T-cell (primary cell): ENCODE results near the gene KLHL7. TPM values are rescaled to one million over a fixed set of nuclear protein-coding genes. Genes with fewer than 3 reads are reported as not detected.
"Not testable (repeated sequence)": the region's sequence is repeated elsewhere in the genome, so short reads cannot be mapped to it uniquely, and the experiment has no call there.

Source experiments
- ATAC-seq, 4 experiments: fragments of 200-7000 bp in 3 of 4; fragments of 150-1000 bp in 1 of 4; cut with Tn5 transposase; replicated peaks in 1 of 4; 1 replicate in 3 of 4; 2 replicates in 1 of 4; pipeline ENCODE4 v1.10.0; 2021; ENCODE audit warnings: moderate library complexity in 3 of 4, mild to moderate bottlenecking in 2 of 4, moderate number of reproducible peaks in 1 of 4
- CTCF ChIA-PET, 2 donors: fragments of 300-600 bp; sonication (Branson Sonifier 250); formaldehyde crosslinking; loops; one replicate each; lab custom pipeline; 2022; ENCODE audit warnings: antibody characterized with exemption in 2 of 2; lab: Charles Lee
- POLR2A ChIA-PET, 2 donors: fragments of 300-600 bp; sonication (Branson Sonifier 250); formaldehyde crosslinking; loops; one replicate each; lab custom pipeline; 2022; ENCODE audit warnings: antibody characterized with exemption in 2 of 2; lab: Charles Lee
- DNase-seq, 35 experiments: peaks; one replicate each; pipeline versions ENCODE4 v3.0.0 to v3.0.0-alpha.2; 2013 to 2023
- H3K27ac ChIP-seq: one replicate; pipeline ENCODE4 v1.5.1; 2013; ENCODE audit warnings: low read length
- H3K27me3 ChIP-seq, 2 experiments: replicated peaks in 1 of 2; 1 replicate in 1 of 2; 2 replicates in 1 of 2; pipeline versions ENCODE4 v1.6.1 to v1.7.0; 2013; ENCODE audit warnings: low read length in 1 of 2, mixed read lengths in 1 of 2; ENCODE audit not compliant: control insufficient read depth in 2 of 2, insufficient read depth in 2 of 2; ENCODE audit errors: extremely low read depth in 1 of 2
- H3K36me3 ChIP-seq, 2 donors: 1 replicate in 1 of 2; 2 replicates in 1 of 2; pipeline versions ENCODE4 v1.6.1 to v1.7.0; 2013; ENCODE audit warnings: low read length in 1 of 2; ENCODE audit not compliant: control insufficient read depth in 2 of 2, insufficient read depth in 1 of 2; ENCODE audit errors: extremely low read depth in 1 of 2
- H3K4me1 ChIP-seq, 2 experiments: 1 replicate in 1 of 2; 2 replicates in 1 of 2; pipeline versions ENCODE4 v1.6.1 to v1.7.0; 2013; ENCODE audit warnings: low read length in 2 of 2, mixed read lengths in 1 of 2; ENCODE audit not compliant: insufficient read depth in 2 of 2, control insufficient read depth in 1 of 2; ENCODE audit errors: extremely low read depth in 1 of 2
- H3K4me3 ChIP-seq, 2 donors: 1 replicate in 1 of 2; 2 replicates in 1 of 2; pipeline versions ENCODE4 v1.5.1 to v1.7.0; 2013; ENCODE audit warnings: mild to moderate bottlenecking in 2 of 2, low read length in 1 of 2, moderate library complexity in 1 of 2; ENCODE audit not compliant: control insufficient read depth in 1 of 2; ENCODE audit errors: extremely low read depth in 1 of 2
- H3K9me3 ChIP-seq: 2 replicates; pipeline ENCODE4 v1.7.0; 2013
- H3K27ac Mint-ChIP-seq, 2 donors: one replicate each; pipeline ENCODE4 v1.8.0; 2020 to 2021; ENCODE audit warnings: mild to moderate bottlenecking in 2 of 2, mixed read lengths in 2 of 2
- H3K27me3 Mint-ChIP-seq, 2 donors: one replicate each; pipeline ENCODE4 v1.8.0; 2021 to 2022; ENCODE audit warnings: mixed read lengths in 2 of 2
- H3K36me3 Mint-ChIP-seq: one replicate; pipeline ENCODE4 v1.8.0; 2021; ENCODE audit warnings: mixed read lengths
- H3K4me1 Mint-ChIP-seq, 3 donors: one replicate each; pipeline ENCODE4 v1.8.0; 2020 to 2022; ENCODE audit warnings: mixed read lengths in 3 of 3, mild to moderate bottlenecking in 1 of 3
- H3K4me3 Mint-ChIP-seq, 3 donors: one replicate each; pipeline ENCODE4 v1.8.0; 2020 to 2022; ENCODE audit warnings: mild to moderate bottlenecking in 3 of 3, mixed read lengths in 3 of 3, moderate library complexity in 3 of 3
- H3K9me3 Mint-ChIP-seq, 3 donors: one replicate each; pipeline ENCODE4 v1.8.0; 2020 to 2022; ENCODE audit warnings: mixed read lengths in 3 of 3
- WGBS: methylation state at CpG from one replicate; pipeline ENCODE4 v1.1.5; 2013; ENCODE audit warnings: missing lambda C conversion rate; ENCODE audit not compliant: insufficient coverage; 5-methylcytosine and 5-hydroxymethylcytosine counted together
- total RNA-seq, 35 experiments: library from RNA in 6 of 35; stranded (reverse) in 6 of 35; fragments of 120-200 nt in 1 of 35; gene quantifications; one replicate each; pipeline versions ENCODE4 v1.2.1 to v1.2.4 and lab custom pipeline; 2013 to 2026

Gene KLHL7
- total RNA-seq, 5 donors from 2014 or later (not counting 1 experiment from before 2014, with no cell fraction given), result 20.1 to 26.8 (median 22.4) TPM

DNA sequence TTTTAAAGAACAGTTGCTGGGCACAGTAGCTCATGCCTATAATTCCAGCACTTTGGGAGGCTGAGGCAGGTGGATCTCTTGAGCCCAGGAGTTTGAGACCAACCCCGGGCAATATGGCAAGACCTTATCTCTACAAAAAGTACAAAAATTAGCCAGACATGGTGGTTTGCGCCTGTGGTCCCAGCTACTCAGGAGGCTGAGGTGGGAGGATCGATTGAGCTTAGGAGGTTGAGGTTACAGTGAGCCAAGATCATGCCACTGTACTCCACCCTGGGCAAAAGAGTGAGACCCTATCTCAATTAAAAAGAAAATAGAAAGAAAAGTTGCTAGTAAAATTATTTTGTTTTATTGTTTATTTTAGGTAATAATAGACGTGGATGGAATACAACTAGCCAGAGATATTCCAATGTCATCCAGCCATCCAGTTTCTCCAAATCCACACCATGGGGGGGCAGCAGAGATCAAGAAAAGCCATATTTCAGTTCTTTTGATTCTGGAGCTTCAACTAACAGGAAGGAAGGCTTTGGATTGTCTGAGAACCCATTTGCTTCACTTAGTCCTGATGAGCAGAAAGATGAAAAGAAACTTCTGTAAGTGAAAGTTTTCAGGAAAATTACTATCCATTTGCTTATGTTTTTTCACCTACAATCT is 79.2 kb downstream of the KLHL7 start:
- H3K36me3 ChIP-seq, result peaks cover 4 to 23% of the 10 kb centered on the region in 2 donors
- H3K4me3 ChIP-seq, result no peak overlapping the region
- CTCF ChIA-PET, result interaction anchor here in 1 of 2 donors (1.0 kb wide), 1 partner anchor 78 kb away, joined by 4 read pairs; no protein-coding TSS in a partner anchor

DNA sequence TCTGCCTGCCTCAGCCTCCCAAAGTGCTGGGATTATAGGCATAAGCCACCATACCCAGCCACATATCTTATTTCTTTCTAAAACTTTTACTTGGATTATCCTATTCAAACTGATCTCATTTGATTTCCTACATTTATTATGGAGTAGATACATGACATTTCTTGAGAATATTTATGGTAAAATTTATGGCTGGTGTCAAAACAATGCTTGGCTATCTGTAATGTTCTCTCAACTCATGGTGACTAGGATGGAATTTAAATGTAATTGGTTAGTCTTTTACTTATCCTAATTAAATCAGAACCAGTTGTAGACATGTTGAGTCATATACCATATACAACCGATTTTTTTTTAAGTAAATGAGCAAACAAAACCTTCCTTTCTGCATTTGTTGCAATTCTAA is 80.4 kb downstream of the KLHL7 start:
- H3K27me3 ChIP-seq, result no peaks in the 10 kb centered on the region
- no peak overlapping the region for H3K4me3 Mint-ChIP-seq
- ChIA-PET POLR2A (no interaction called here), CTCF (no interaction called here)
- H3K27me3 Mint-ChIP-seq, result no peaks in the 10 kb centered on the region
- ATAC-seq, result no peak
- H3K9me3 ChIP-seq, result no peaks in the 10 kb centered on the region
- WGBS, result no CpG with 5 or more reads among the region's 1 CpG
- no peak for DNase-seq
- peaks cover 17% of the 10 kb centered on the region for H3K36me3 Mint-ChIP-seq
- peaks cover 14 to 19% of the 10 kb centered on the region in 2 experiments for H3K4me1 ChIP-seq
- peaks cover 35 to 49% (median 37%) of the 10 kb centered on the region in 3 donors for H3K4me1 Mint-ChIP-seq
- no peak overlapping the region for H3K27ac Mint-ChIP-seq
- H3K27ac ChIP-seq, result no peak overlapping the region
- H3K4me3 ChIP-seq, result no peak overlapping the region
- H3K9me3 Mint-ChIP-seq, result no peaks in the 10 kb centered on the region
- peaks cover 4 to 30% of the 10 kb centered on the region in 2 donors for H3K36me3 ChIP-seq

More for the DNA sequence above, 79.2 kb downstream of the KLHL7 start:
- Histone ChIP-seq H3K27ac (no peak overlapping the region), H3K27me3 (no peaks in the 10 kb centered on the region), H3K4me1 (peaks cover 14 to 20% of the 10 kb centered on the region in 2 experiments), H3K9me3 (no peaks in the 10 kb centered on the region)
- H3K9me3 Mint-ChIP-seq, result no peaks in the 10 kb centered on the region
- no CpG with 5 or more reads among the region's 4 CpGs for WGBS
- no peaks in the 10 kb centered on the region for H3K27me3 Mint-ChIP-seq
- no peak overlapping the region for H3K4me3 Mint-ChIP-seq
- ATAC-seq (no peak), DNase-seq (peak in 1 of 35 experiments; percentile 21)
- H3K27ac Mint-ChIP-seq, result no peak overlapping the region
- peaks cover 40 to 50% (median 42%) of the 10 kb centered on the region in 3 donors for H3K4me1 Mint-ChIP-seq
- POLR2A ChIA-PET, result interaction anchor here in 1 of 2 donors (0.6 to 0.9 kb wide), 3 partner anchors 11 to 1482 kb away, joined by 3 to 4 read pairs (median 3); no protein-coding TSS in a partner anchor
- H3K36me3 Mint-ChIP-seq, result peaks cover 13% of the 10 kb centered on the region

DNA sequence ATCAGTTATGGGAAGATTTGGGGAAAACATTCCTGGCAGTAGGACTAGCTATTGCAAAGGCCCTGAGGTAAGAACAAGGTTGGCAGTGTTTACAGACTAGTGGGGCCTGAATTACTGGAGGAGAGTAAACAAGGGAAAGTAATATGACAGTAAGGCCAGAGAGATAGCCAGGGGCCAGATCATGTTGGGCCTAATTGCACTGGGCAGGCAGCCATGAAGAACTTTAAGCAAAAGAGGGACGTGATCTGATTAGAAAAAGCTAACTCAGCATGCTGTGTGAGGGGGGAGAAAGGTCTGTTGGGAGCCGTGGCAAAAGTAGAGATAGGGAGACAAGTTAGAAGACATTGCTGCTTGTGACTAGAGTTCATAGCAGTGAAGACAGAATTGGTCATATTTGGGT is 85.4 kb downstream of the KLHL7 start:
- H3K36me3 ChIP-seq, result peaks cover 9 to 44% of the 10 kb centered on the region in 2 donors
- Mint-ChIP-seq H3K27me3 (no peaks in the 10 kb centered on the region), H3K4me1 (peaks cover 4 to 10% (median 6%) of the 10 kb centered on the region in 3 donors), H3K36me3 (peaks cover 30% of the 10 kb centered on the region), H3K4me3 (no peak overlapping the region), H3K27ac (no peak overlapping the region), H3K9me3 (no peaks in the 10 kb centered on the region)
- no peaks in the 10 kb centered on the region for H3K27me3 ChIP-seq
- 100% methylated on average over 2 of the region's 2 CpGs for WGBS
- no peaks in the 10 kb centered on the region for H3K4me1 ChIP-seq
- no peaks in the 10 kb centered on the region for H3K9me3 ChIP-seq
- no peak overlapping the region for H3K27ac ChIP-seq
- ATAC-seq (no peak), DNase-seq (no peak)
- ChIA-PET POLR2A (no interaction called here), CTCF (no interaction called here)
- no peak overlapping the region for H3K4me3 ChIP-seq

DNA sequence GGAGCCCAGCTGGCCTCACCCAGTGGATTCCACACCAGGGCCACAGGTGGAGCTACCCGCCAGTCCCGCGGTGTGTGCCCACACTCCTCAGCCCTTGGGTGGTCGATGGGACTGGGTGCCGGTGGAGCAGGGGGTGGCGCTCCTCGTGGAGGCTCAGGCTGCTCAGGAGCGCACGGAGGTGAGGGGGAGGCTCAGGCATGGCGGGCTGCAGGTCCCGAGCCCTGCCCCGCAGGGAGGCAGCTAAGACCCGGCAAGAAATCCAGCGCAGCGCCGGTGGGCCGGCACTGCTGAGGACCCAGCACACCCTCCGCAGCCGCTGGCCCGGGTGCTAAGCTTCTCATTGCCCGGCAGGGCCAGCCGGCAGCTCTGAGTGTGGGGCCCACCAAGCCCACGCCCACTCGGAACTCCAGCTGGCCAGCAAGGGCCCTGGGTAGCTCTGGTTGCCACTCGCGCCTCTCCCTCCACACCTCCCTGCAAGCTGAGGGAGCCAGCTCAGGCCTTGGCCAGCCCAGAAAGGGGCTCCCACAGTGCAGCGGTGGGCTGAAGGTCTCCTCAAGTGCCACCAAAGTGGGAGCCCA is 88.2 kb downstream of the KLHL7 start:
- ATAC-seq, H3K27ac Mint-ChIP-seq, H3K27ac ChIP-seq, H3K4me3 Mint-ChIP-seq, DNase-seq, H3K27me3 ChIP-seq, H3K27me3 Mint-ChIP-seq, H3K4me1 Mint-ChIP-seq, H3K9me3 Mint-ChIP-seq, H3K4me3 ChIP-seq, H3K4me1 ChIP-seq, H3K9me3 ChIP-seq: not testable (repeated sequence)
- peaks cover 38% of the 10 kb centered on the region for H3K36me3 Mint-ChIP-seq
- ChIA-PET POLR2A (interaction anchor here in 1 of 2 donors (0.6 kb wide), 1 partner anchor 1872 kb away, joined by 3 read pairs; no protein-coding TSS in a partner anchor), CTCF (interaction anchor here (0.5 to 0.6 kb wide), 3 partner anchors 174 to 302 kb away, joined by 3 to 7 read pairs (median 3); no protein-coding TSS in a partner anchor)
- WGBS, result 98% methylated on average over 22 of the region's 27 CpGs
- H3K36me3 ChIP-seq, result peaks cover 9 to 42% of the 10 kb centered on the region in 2 donors

DNA sequence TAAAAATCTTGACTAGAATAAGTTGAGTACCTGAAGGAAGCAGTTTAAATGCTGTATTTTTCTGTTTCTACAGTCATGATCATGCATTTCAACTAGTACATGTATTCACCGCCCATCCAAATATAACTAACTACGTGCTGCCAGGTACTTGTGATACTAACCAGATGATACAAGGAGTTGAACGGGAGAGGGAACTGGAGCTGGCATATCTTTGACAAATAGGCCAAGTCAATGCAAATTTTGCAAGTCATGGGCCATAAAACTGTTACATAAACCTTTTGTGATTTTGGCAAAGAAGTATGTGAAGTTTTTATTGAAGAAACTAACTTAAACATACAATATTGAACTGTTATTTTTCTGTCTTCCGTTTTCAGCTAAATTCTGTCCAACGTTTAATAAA is 90.7 kb downstream of the KLHL7 start:
- no peaks in the 10 kb centered on the region for H3K9me3 ChIP-seq
- ATAC-seq (no peak), DNase-seq (no peak)
- Mint-ChIP-seq H3K27me3 (no peaks in the 10 kb centered on the region), H3K27ac (no peak overlapping the region), H3K36me3 (peaks cover 52% of the 10 kb centered on the region), H3K9me3 (no peaks in the 10 kb centered on the region), H3K4me1 (peaks cover 0 to 1% (median 0%) of the 10 kb centered on the region in 3 donors), H3K4me3 (no peak overlapping the region)
- H3K36me3 ChIP-seq, result peaks cover 9 to 46% of the 10 kb centered on the region in 2 donors
- H3K27me3 ChIP-seq, result no peaks in the 10 kb centered on the region
- H3K4me1 ChIP-seq, result no peaks in the 10 kb centered on the region
- ChIA-PET POLR2A (no interaction called here), CTCF (no interaction called here)
- no CpG with 5 or more reads among the region's 5 CpGs for WGBS
- H3K4me3 ChIP-seq, result no peak overlapping the region
- no peak overlapping the region for H3K27ac ChIP-seq

DNA sequence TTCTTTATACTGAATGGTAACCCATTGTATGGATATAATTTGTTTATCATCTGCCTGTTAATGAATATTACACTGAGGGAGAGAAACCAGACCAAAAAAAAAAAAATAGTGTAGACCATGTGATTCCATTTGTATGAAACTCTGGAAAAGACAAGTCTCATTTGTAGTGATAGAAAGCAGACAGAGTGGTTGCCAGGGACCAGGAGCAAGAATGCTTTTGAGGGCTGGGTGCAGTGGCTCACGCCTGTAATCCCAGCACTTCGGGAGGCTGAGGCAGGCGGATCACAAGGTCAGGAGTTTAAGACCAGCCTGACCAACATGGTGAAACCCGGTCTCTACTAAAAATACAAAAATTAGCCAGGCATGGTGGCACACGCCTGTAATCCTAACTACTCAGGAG is 92.2 kb downstream of the KLHL7 start:
- H3K4me1 ChIP-seq, H3K27ac ChIP-seq, H3K27me3 Mint-ChIP-seq, H3K27me3 ChIP-seq, H3K27ac Mint-ChIP-seq, H3K9me3 Mint-ChIP-seq, ATAC-seq, H3K4me3 ChIP-seq, POLR2A ChIA-PET, CTCF ChIA-PET, DNase-seq, H3K4me1 Mint-ChIP-seq, H3K4me3 Mint-ChIP-seq, H3K9me3 ChIP-seq: not testable (repeated sequence)
- peaks cover 56% of the 10 kb centered on the region for H3K36me3 Mint-ChIP-seq
- H3K36me3 ChIP-seq, result peaks cover 9 to 42% of the 10 kb centered on the region in 2 donors
- WGBS, result 100% methylated on average over 3 of the region's 5 CpGs
